Suppressor macrophage treated with lipopolysaccharide for 1 hour (primary cell): ENCODE results near the gene LRSAM1.

Experiments used
- DNase-seq, 3 donors: peaks; one replicate each; pipeline ENCODE4 v3.0.0-alpha.2; 2020 to 2022

LRSAM1 gene

GRCh38 chr9:127537014-127537413 lies 85.7 kb downstream of the LRSAM1 start:
- DNase-seq = no peak

GRCh38 chr9:127537792-127538191 lies 86.5 kb downstream of the LRSAM1 start:
- DNase-seq = no peak

GRCh38 chr9:127538849-127539258 lies 87.5 kb downstream of the LRSAM1 start:
- no peak for DNase-seq

GRCh38 chr9:127539259-127539981 lies 88.1 kb downstream of the LRSAM1 start:
- no peak for DNase-seq

GRCh38 chr9:127539982-127540663 lies 88.8 kb downstream of the LRSAM1 start:
- DNase-seq = no peak

- DNase-seq = no peak
Observed at GRCh38 chr9:127540664-127541041, 89.3 kb downstream of the LRSAM1 start.

GRCh38 chr9:127541176-127541575 lies 89.9 kb downstream of the LRSAM1 start:
- no peak for DNase-seq

GRCh38 chr9:127541865-127542264 lies 90.6 kb downstream of the LRSAM1 start:
- DNase-seq = peak in 2 of 3 donors; percentile 46 to 65

GRCh38 chr9:127543221-127543620 lies 91.9 kb downstream of the LRSAM1 start:
- no peak for DNase-seq

- no peak for DNase-seq
Observed at GRCh38 chr9:127543973-127544533, 92.7 kb downstream of the LRSAM1 start.

- peak; percentile 59 to 81 (median 64) for DNase-seq
Observed at GRCh38 chr9:127545196-127546124, 94.2 kb downstream of the LRSAM1 start.

GRCh38 chr9:127546125-127546832 lies 95.0 kb downstream of the LRSAM1 start:
- DNase-seq = no peak

GRCh38 chr9:127548352-127548881 lies 97.1 kb downstream of the LRSAM1 start:
- peak; percentile 60 to 77 (median 70) for DNase-seq

GRCh38 chr9:127549218-127549617 lies 97.9 kb downstream of the LRSAM1 start:
- DNase-seq = no peak

- no peak for DNase-seq
Observed at GRCh38 chr9:127549751-127550150, 98.4 kb downstream of the LRSAM1 start.

- no peak for DNase-seq
Observed at GRCh38 chr9:127550282-127550681, 99.0 kb downstream of the LRSAM1 start.

- peak; percentile 46 to 56 (median 56) for DNase-seq
Observed at GRCh38 chr9:127550751-127551150, 99.4 kb downstream of the LRSAM1 start.
